Esophagus muscularis mucosa (tissue), 4 donors: ENCODE measurements around the gene ADRB2.

Experiments
- EP300 ChIP-seq: sonication (generic); formaldehyde crosslinking; IDR thresholded peaks from one replicate; pipeline ENCODE4 v1.6.1; 2017; ENCODE audit warnings: antibody characterized with exemption
- POLR2A ChIP-seq: fragments of 450-650 bp; IDR thresholded peaks from one replicate; pipeline ENCODE4 v1.6.1; 2017; ENCODE audit warnings: antibody characterized with exemption, moderate library complexity, mild to moderate bottlenecking, low read depth
- TF ChIP-seq, protein P1 (sequence below), 3 experiments: fragments of 200-600 bp in 2 of 3; fragments of 450-650 bp in 1 of 3; sonication (generic) in 2 of 3; IDR thresholded peaks; one replicate each; pipeline ENCODE4 v1.5.1; 2017 to 2019; ENCODE audit warnings: antibody characterized with exemption in 3 of 3, mild to moderate bottlenecking in 2 of 3, moderate library complexity in 1 of 3

DNA sequence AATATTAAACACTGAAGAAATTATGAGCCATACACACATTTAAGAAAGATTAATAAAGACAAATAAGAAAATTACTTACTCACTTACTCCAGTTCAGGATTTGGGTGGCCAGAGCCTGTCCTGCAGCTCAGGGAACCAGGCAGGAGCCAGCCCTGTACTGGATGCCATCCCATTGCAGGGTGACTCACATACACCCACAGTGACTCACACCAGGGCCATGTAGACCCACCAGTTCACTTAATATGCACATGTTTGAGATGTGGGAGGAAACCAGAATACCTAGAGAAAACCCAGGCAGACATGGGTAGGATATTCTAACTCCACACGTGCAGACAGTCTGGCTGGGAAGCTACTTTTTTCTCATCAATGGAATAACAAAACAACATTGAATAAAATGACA, 49.6 kb upstream of the ADRB2 start:
- TF ChIP-seq EP300, result no peak
- TF ChIP-seq, protein P1, sequence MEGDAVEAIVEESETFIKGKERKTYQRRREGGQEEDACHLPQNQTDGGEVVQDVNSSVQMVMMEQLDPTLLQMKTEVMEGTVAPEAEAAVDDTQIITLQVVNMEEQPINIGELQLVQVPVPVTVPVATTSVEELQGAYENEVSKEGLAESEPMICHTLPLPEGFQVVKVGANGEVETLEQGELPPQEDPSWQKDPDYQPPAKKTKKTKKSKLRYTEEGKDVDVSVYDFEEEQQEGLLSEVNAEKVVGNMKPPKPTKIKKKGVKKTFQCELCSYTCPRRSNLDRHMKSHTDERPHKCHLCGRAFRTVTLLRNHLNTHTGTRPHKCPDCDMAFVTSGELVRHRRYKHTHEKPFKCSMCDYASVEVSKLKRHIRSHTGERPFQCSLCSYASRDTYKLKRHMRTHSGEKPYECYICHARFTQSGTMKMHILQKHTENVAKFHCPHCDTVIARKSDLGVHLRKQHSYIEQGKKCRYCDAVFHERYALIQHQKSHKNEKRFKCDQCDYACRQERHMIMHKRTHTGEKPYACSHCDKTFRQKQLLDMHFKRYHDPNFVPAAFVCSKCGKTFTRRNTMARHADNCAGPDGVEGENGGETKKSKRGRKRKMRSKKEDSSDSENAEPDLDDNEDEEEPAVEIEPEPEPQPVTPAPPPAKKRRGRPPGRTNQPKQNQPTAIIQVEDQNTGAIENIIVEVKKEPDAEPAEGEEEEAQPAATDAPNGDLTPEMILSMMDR (IDR thresholded peaks at IDR 0.05), result no peak
- TF ChIP-seq POLR2A, result no peak
